Adrenal gland (tissue), 12 donors: ENCODE measurements around the gene ABHD13. TPM values are rescaled to one million over a fixed set of nuclear protein-coding genes. Genes with fewer than 3 reads are reported as not detected.

Source experiments
- DNase-seq, 7 donors: peaks; one replicate each; pipeline ENCODE4 v3.0.0-alpha.2; 2019 to 2020
- H3K27ac ChIP-seq, 5 donors: fragments of 200-600 bp; sonication (generic) in 4 of 5; 1 replicate in 3 of 5; 2 replicates in 2 of 5; pipeline versions ENCODE4 v1.5.1 to v1.8.0; 2016 to 2020; ENCODE audit warnings: mild to moderate bottlenecking in 1 of 5
- H3K27me3 ChIP-seq: fragments of 200-600 bp; 2 replicates; pipeline ENCODE4 v1.8.0; 2021
- H3K36me3 ChIP-seq, 2 donors: fragments of 200-600 bp; replicated peaks in 1 of 2; 1 replicate in 1 of 2; 2 replicates in 1 of 2; pipeline versions ENCODE4 v1.5.1 to v1.8.0; 2018 to 2022
- H3K4me1 ChIP-seq, 2 donors: fragments of 200-600 bp; replicated peaks in 1 of 2; 1 replicate in 1 of 2; 2 replicates in 1 of 2; pipeline versions ENCODE4 v1.5.1 to v1.8.0; 2018 to 2021
- H3K4me3 ChIP-seq, 4 donors: fragments of 200-600 bp; sonication (generic) in 3 of 4; one replicate each; pipeline ENCODE4 v1.5.1; 2016 to 2018
- H3K9me3 ChIP-seq, 3 donors: fragments of 200-600 bp; sonication (generic) in 1 of 3; replicated peaks in 1 of 3; 1 replicate in 2 of 3; 2 replicates in 1 of 3; pipeline versions ENCODE4 v1.5.1 to v1.8.0; 2016 to 2021
- POLR2A ChIP-seq, 2 donors: fragments of 450-650 bp; IDR thresholded peaks; one replicate each; pipeline ENCODE4 v1.6.1; 2017; ENCODE audit warnings: antibody characterized with exemption in 2 of 2, mild to moderate bottlenecking in 2 of 2, moderate library complexity in 1 of 2
- WGBS, 4 donors: extraction: QIAGEN DNeasy Blood & Tissue Kit in 2 of 4; methylation state at CpG; one replicate each; pipeline versions ENCODE4 v1.1.5 to v1.1.7; 2013 to 2017; 5-methylcytosine and 5-hydroxymethylcytosine counted together
- intact Hi-C, 2 donors: fragments of 100-400 bp; cut with DNase I; formaldehyde crosslinking; loops; one replicate each; pipeline versions ENCODE4 v1.14.1 to v1.15.0; 2022 to 2023
- polyA plus RNA-seq, 3 donors: library from polyadenylated mRNA; stranded (reverse); fragments of 200-250 nt in 2 of 3; fragments of 350-450 nt in 1 of 3; fragmentation: Illumina TruSeq in 1 of 3; extraction: RNeasy Lipid Tissue Mini Kit (QIAGEN cat#74804) in 1 of 3; gene quantifications; one replicate each; pipeline ENCODE4 v1.2.3, GENCODE V29; 2013 to 2014
- total RNA-seq, 9 donors: library from RNA; depleted of rRNA in 4 of 9; stranded (reverse); fragments of >200 nt in 4 of 9; fragments of 120-200 nt in 1 of 9; fragmentation: NEBNext Ultra II Directional in 1 of 9; extraction: Animal tissue kit (Norgen Biotek cat#: 25700) in 1 of 9; gene quantifications; one replicate each; pipeline versions ENCODE4 v1.1.0 to v1.2.4, GENCODE V29; 2013 to 2023
- TF ChIP-seq, protein P1 (sequence below), 6 experiments: fragments of 450-650 bp in 4 of 6; fragments of 200-600 bp in 2 of 6; sonication (generic) in 1 of 6; IDR thresholded peaks; 1 replicate in 5 of 6; 2 replicates in 1 of 6; pipeline versions ENCODE4 v1.5.1 to v1.8.0; 2016 to 2021; ENCODE audit warnings: antibody characterized with exemption in 6 of 6, mild to moderate bottlenecking in 2 of 6, moderate library complexity in 1 of 6
- donor health status: healthy with polysubstance abuse.
- donor health status: Bipolar disorder and iron deficiency.
- donor health status: DM: yes; HTN: yes; CAD: no.
- donor health status: DM: no; HTN: no; CAD: no.
- donor health status: DM: no; HTN: no; CAD: no.
- donor health status: DM: yes; HTN: yes; CAD: no.

The ABHD13 gene
- total and polyA plus RNA-seq, 12 donors, result 2.6 to 11.6 (median 8.3) TPM

GRCh38 chr13:108281901-108282300, 63.7 kb downstream of the ABHD13 start:
- H3K27me3 ChIP-seq, result no peaks in the 10 kb centered on the region
- no peaks in the 10 kb centered on the region for H3K9me3 ChIP-seq
- intact Hi-C loops, result no loop called here
- DNase-seq, result no peak
- H3K4me3 ChIP-seq, result no peak overlapping the region
- no peak overlapping the region for H3K27ac ChIP-seq
- 68 to 78% (median 72%) methylated on average over 4 of the region's 4 CpGs for WGBS, 4 donors
- no peak for TF ChIP-seq POLR2A (IDR thresholded peaks at IDR 0.05)
- TF ChIP-seq, protein P1, sequence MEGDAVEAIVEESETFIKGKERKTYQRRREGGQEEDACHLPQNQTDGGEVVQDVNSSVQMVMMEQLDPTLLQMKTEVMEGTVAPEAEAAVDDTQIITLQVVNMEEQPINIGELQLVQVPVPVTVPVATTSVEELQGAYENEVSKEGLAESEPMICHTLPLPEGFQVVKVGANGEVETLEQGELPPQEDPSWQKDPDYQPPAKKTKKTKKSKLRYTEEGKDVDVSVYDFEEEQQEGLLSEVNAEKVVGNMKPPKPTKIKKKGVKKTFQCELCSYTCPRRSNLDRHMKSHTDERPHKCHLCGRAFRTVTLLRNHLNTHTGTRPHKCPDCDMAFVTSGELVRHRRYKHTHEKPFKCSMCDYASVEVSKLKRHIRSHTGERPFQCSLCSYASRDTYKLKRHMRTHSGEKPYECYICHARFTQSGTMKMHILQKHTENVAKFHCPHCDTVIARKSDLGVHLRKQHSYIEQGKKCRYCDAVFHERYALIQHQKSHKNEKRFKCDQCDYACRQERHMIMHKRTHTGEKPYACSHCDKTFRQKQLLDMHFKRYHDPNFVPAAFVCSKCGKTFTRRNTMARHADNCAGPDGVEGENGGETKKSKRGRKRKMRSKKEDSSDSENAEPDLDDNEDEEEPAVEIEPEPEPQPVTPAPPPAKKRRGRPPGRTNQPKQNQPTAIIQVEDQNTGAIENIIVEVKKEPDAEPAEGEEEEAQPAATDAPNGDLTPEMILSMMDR (IDR thresholded peaks at IDR 0.05), result no peak
- H3K36me3 ChIP-seq, result no peaks in the 10 kb centered on the region
- H3K4me1 ChIP-seq, result no peaks in the 10 kb centered on the region

DNA sequence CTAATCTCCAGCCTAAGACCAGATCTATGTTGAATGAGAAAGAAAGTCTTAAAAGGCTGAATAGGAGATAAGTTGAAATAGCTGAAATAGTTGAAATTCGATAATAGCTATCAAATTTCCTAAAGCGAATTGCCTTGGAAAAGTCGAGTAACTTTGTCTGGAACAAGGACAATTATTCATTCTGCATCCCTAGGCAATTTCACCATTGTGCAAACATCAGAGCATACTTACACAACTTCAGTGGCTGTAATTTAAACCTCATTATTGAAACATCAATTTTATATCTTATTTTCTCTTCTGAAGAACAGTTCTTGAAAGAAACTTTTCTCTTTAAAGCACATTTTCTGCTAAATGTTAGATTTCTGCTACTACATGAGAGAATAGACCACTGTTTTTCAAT, 64.9 kb downstream of the ABHD13 start:
- no peaks in the 10 kb centered on the region for H3K27me3 ChIP-seq
- TF ChIP-seq, protein P1 (IDR thresholded peaks at IDR 0.05), result no peak
- no peak for TF ChIP-seq POLR2A (IDR thresholded peaks at IDR 0.05)
- no peak for DNase-seq
- no peaks in the 10 kb centered on the region for H3K9me3 ChIP-seq
- WGBS, 4 donors, result 23 to 71% (median 58%) methylated on average over 3 of the region's 3 CpGs
- H3K4me1 ChIP-seq, result no peaks in the 10 kb centered on the region
- H3K36me3 ChIP-seq, result no peaks in the 10 kb centered on the region
- no peak overlapping the region for H3K4me3 ChIP-seq
- no peak overlapping the region for H3K27ac ChIP-seq
- intact Hi-C loops, result no loop called here

Other genes with a start within 250 kb of the ABHD13 start
- gene LIG4, start 2.9 kb upstream of the ABHD13 start, total RNA-seq, result 10 to 100 TPM in 7 of 9 donors, 1 to 10 TPM in 2; 5.9 to 16.7 (median 12.9) TPM
- gene LIG4, start 2.9 kb upstream of the ABHD13 start, polyA plus RNA-seq, result 10 to 100 TPM in 2 of 3 donors, 1 to 10 TPM in 1; 9.8 to 20.1 (median 14.3) TPM
- gene TNFSF13B, start 51.3 kb downstream of the ABHD13 start, total RNA-seq, result 10 to 100 TPM in 8 of 9 donors, 1 to 10 TPM in 1; 9.9 to 81.3 (median 21.2) TPM
- 10 to 100 TPM in 1 of 3 donors, 1 to 10 TPM in 2; 6.8 to 16.1 (median 8.6) TPM for gene TNFSF13B, start 51.3 kb downstream of the ABHD13 start, polyA plus RNA-seq